ENCODE measurements around the gene DAZAP2. TPM values are rescaled to one million over a fixed set of nuclear protein-coding genes. Genes with fewer than 3 reads are reported as not detected.

Gene DAZAP2
- 171 and 190 TPM in 2 replicates for polyA plus RNA-seq (2014; cell fraction: cytosol; rRNA removed)
- 77.4 and 110 TPM in 2 replicates for polyA plus RNA-seq (2014; cell fraction: nucleus; rRNA removed)

- peak; percentile 96 for DNase-seq (ENCODE audit: low spot score)
Measured at GRCh38 chr12:51238510-51239334, at the start of gene DAZAP2. TSS of gene DAZAP2 (plus strand) at chr12:51238826. CDS start at chr12:51238908, 82 bp downstream.

GRCh38 chr12:51189790-51190355 lies 48.8 kb upstream of the DAZAP2 start:
- DNase-seq (ENCODE audit: low spot score) = no peak

- no peak for DNase-seq (ENCODE audit: low spot score)
Measured at GRCh38 chr12:51190820-51191219, 47.8 kb upstream of the DAZAP2 start.

GRCh38 chr12:51191516-51192283 lies 46.9 kb upstream of the DAZAP2 start:
- DNase-seq (ENCODE audit: low spot score) = no peak

- no peak for DNase-seq (ENCODE audit: low spot score)
Measured at GRCh38 chr12:51192284-51192671, 46.3 kb upstream of the DAZAP2 start.

- no peak for DNase-seq (ENCODE audit: low spot score)
Measured at GRCh38 chr12:51195841-51196240, 42.8 kb upstream of the DAZAP2 start.

GRCh38 chr12:51196547-51196946 lies 42.1 kb upstream of the DAZAP2 start:
- no peak for DNase-seq (ENCODE audit: low spot score)

GRCh38 chr12:51197736-51198567 lies 40.7 kb upstream of the DAZAP2 start:
- DNase-seq (ENCODE audit: low spot score) = no peak

- DNase-seq (ENCODE audit: low spot score) = no peak
Measured at GRCh38 chr12:51198568-51199365, 39.9 kb upstream of the DAZAP2 start.

- no peak for DNase-seq (ENCODE audit: low spot score)
Measured at GRCh38 chr12:51199366-51199945, 39.2 kb upstream of the DAZAP2 start.

- DNase-seq (ENCODE audit: low spot score) = no peak
Measured at GRCh38 chr12:51200156-51200555, 38.5 kb upstream of the DAZAP2 start.

GRCh38 chr12:51200806-51201205 lies 37.8 kb upstream of the DAZAP2 start:
- DNase-seq (ENCODE audit: low spot score) = no peak

- DNase-seq (ENCODE audit: low spot score) = no peak
Measured at GRCh38 chr12:51202718-51203117, 35.9 kb upstream of the DAZAP2 start.

- no peak for DNase-seq (ENCODE audit: low spot score)
Measured at GRCh38 chr12:51205350-51205749, 33.3 kb upstream of the DAZAP2 start.

GRCh38 chr12:51208016-51208660 lies 30.5 kb upstream of the DAZAP2 start:
- no peak for DNase-seq (ENCODE audit: low spot score)

- no peak for DNase-seq (ENCODE audit: low spot score)
Measured at GRCh38 chr12:51209259-51209658, 29.4 kb upstream of the DAZAP2 start.

GRCh38 chr12:51210690-51211395 lies 27.8 kb upstream of the DAZAP2 start:
- DNase-seq (ENCODE audit: low spot score) = no peak

- no peak for DNase-seq (ENCODE audit: low spot score)
Measured at GRCh38 chr12:51214895-51215294, 23.7 kb upstream of the DAZAP2 start.

- DNase-seq (ENCODE audit: low spot score) = no peak
Measured at GRCh38 chr12:51216642-51217041, 22.0 kb upstream of the DAZAP2 start.

All from SK-N-DZ (cell line).